Spleen (tissue), 11 donors: ENCODE results near the gene SPC25. TPM values are rescaled to one million over a fixed set of nuclear protein-coding genes. Genes with fewer than 3 reads are reported as not detected.

Experiments used
- DNase-seq: peaks from one replicate; pipeline ENCODE4 v3.0.0-alpha.2; 2020
- H3K27ac ChIP-seq, 8 donors: fragments of 200-600 bp; sonication (generic) in 7 of 8; 1 replicate in 4 of 8; 2 replicates in 4 of 8; pipeline versions ENCODE4 v1.5.0 to v1.8.0; 2016 to 2021; ENCODE audit warnings: inconsistent platforms in 4 of 8, mild to moderate bottlenecking in 4 of 8, moderate library complexity in 1 of 8
- H3K27me3 ChIP-seq, 7 donors: fragments of 200-600 bp; sonication (generic) in 6 of 7; replicated peaks in 1 of 7; 1 replicate in 4 of 7; 2 replicates in 3 of 7; pipeline versions ENCODE4 v1.5.0 to v1.8.0; 2016 to 2021; ENCODE audit warnings: inconsistent platforms in 3 of 7, mild to moderate bottlenecking in 1 of 7
- H3K36me3 ChIP-seq, 6 donors: fragments of 200-600 bp; sonication (generic) in 5 of 6; 1 replicate in 4 of 6; 2 replicates in 2 of 6; pipeline versions ENCODE4 v1.5.0 to v1.8.0; 2016 to 2021; ENCODE audit warnings: inconsistent platforms in 2 of 6
- H3K4me1 ChIP-seq, 6 donors: fragments of 200-600 bp; sonication (generic) in 5 of 6; 1 replicate in 3 of 6; 2 replicates in 3 of 6; pipeline versions ENCODE4 v1.5.0 to v1.8.0; 2016 to 2021; ENCODE audit warnings: inconsistent platforms in 3 of 6
- H3K4me3 ChIP-seq, 8 donors: fragments of 200-600 bp; sonication (generic) in 7 of 8; 1 replicate in 4 of 8; 2 replicates in 4 of 8; pipeline versions ENCODE4 v1.5.0 to v1.8.0; 2016 to 2021; ENCODE audit warnings: inconsistent platforms in 4 of 8, mild to moderate bottlenecking in 4 of 8, moderate library complexity in 2 of 8
- H3K9me3 ChIP-seq, 8 donors: fragments of 200-600 bp; sonication (generic) in 7 of 8; 1 replicate in 4 of 8; 2 replicates in 4 of 8; pipeline versions ENCODE4 v1.5.0 to v1.8.0; 2016 to 2021; ENCODE audit warnings: inconsistent platforms in 4 of 8
- CTCF ChIP-seq, 11 experiments: fragments of 200-600 bp in 7 of 11; fragments of 450-650 bp in 4 of 11; sonication (generic) in 4 of 11; IDR thresholded peaks in 8 of 11; conservative IDR thresholded peaks in 3 of 11; 1 replicate in 7 of 11; 2 replicates in 4 of 11; pipeline versions ENCODE4 v1.4.0 to v1.8.0; 2016 to 2021; ENCODE audit warnings: antibody characterized with exemption in 11 of 11, inconsistent platforms in 4 of 11, mild to moderate bottlenecking in 1 of 11
- POLR2A ChIP-seq, 3 donors: fragments of 450-650 bp; IDR thresholded peaks; one replicate each; pipeline ENCODE4 v1.5.1; 2017; ENCODE audit warnings: antibody characterized with exemption in 3 of 3, mild to moderate bottlenecking in 1 of 3
- POLR2AphosphoS5 ChIP-seq, 3 donors: sonication (generic); formaldehyde crosslinking; IDR thresholded peaks; one replicate each; pipeline ENCODE4 v1.5.1; 2017; ENCODE audit warnings: antibody characterized with exemption in 3 of 3
- WGBS, 5 donors: extraction: QIAGEN DNeasy Blood & Tissue Kit in 3 of 5; methylation state at CpG; one replicate each; pipeline versions ENCODE4 v1.1.5 to v1.1.7; 2013 to 2018; 5-methylcytosine and 5-hydroxymethylcytosine counted together
- intact Hi-C: fragments of 100-400 bp; cut with DNase I; formaldehyde crosslinking; loops from one replicate; pipeline ENCODE4 v1.15.0; 2023; ENCODE audit warnings: low total_unique reads
- polyA plus RNA-seq, 3 donors: library from polyadenylated mRNA; stranded (reverse); fragments of 200-250 nt; gene quantifications; one replicate each; pipeline ENCODE4 v1.2.1, GENCODE V29; 2013
- total RNA-seq, 7 donors: library from RNA; depleted of rRNA in 3 of 7; stranded (reverse); fragments of >200 nt in 3 of 7; fragmentation: NEBNext Ultra II Directional in 4 of 7; extraction: Animal tissue kit (Norgen Biotek cat#: 25700) in 4 of 7; gene quantifications; one replicate each; pipeline versions ENCODE4 v1.1.0 to v1.2.1, GENCODE V29; 2016 to 2021
- donor health status: healthy with polysubstance abuse.
- donor health status: DM: no; HTN: no; CAD: no; lungs with moderate emphysema.
- donor health status: DM: no; HTN: no; CAD: no.
- donor health status: Bipolar disorder and iron deficiency.
- donor health status: healthy.
- donor health status: DM: no; HTN: no; CAD: no.
- donor health status: DM: yes; HTN: yes; CAD: no.

The SPC25 gene
- total and polyA plus RNA-seq, 10 donors = 0.25 to 4.2 (median 2.1) TPM; not detected in 1

- no peak overlapping the region for H3K4me3 ChIP-seq
- 67 to 79% (median 75%) methylated on average over 3 of the region's 3 CpGs for WGBS, 5 donors
- intact Hi-C loops = no loop called here
- no peaks in the 10 kb centered on the region for H3K4me1 ChIP-seq
- DNase-seq = no peak
- no peak for TF ChIP-seq CTCF (IDR thresholded peaks at IDR 0.05 in 8 of 11, conservative IDR thresholded peaks at IDR 0.05 in 3 of 11)
- no peak for TF ChIP-seq POLR2A (IDR thresholded peaks at IDR 0.05)
- TF ChIP-seq POLR2AphosphoS5 (IDR thresholded peaks at IDR 0.05) = no peak
- no peaks in the 10 kb centered on the region for H3K9me3 ChIP-seq
- no peaks in the 10 kb centered on the region for H3K36me3 ChIP-seq
- no peak overlapping the region for H3K27ac ChIP-seq
- H3K27me3 ChIP-seq = no peaks in the 10 kb centered on the region
These were observed 38.8 kb upstream of the SPC25 start for GRCh38 chr2:168929031-168929430.

DNA sequence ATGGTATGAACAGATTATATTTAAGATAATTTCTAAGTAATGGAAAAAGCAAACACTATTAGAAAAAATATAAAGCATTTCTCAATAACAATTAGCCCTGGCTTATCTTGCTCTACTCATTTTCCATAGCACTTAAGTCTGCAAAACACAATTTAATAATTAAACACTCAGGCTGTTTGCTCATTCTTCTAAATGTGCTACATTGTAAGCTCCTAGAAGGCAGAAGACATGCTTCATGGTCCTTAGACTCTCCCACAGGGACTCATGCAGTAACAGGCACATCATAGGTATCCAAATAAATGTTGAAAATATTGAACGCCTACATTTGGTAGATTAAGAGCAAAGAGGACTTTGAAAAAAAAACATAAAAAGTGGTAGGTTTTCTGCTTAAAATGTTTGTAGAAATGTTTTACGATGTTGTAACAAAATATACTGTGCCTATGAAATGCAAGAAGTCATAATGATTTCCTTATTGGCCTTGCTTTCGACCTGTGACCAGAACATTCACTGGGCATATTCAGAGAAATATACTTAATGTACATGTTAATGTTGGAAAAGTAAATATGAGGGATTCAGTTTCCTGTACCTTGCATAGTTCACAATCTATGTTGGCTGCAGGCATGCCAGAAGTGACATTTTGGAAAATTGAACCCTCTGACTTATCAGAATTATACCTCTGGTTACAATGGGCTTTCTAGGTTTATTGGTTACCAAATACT is 38.0 kb upstream of the SPC25 start:
- Histone ChIP-seq H3K4me3 (no peak overlapping the region), H3K9me3 (no peaks in the 10 kb centered on the region), H3K27me3 (no peaks in the 10 kb centered on the region), H3K36me3 (no peaks in the 10 kb centered on the region), H3K4me1 (no peaks in the 10 kb centered on the region), H3K27ac (no peak overlapping the region)
- no peak for DNase-seq
- no peak for TF ChIP-seq CTCF (IDR thresholded peaks at IDR 0.05 in 8 of 11, conservative IDR thresholded peaks at IDR 0.05 in 3 of 11)
- TF ChIP-seq POLR2A (IDR thresholded peaks at IDR 0.05) = no peak
- no peak for TF ChIP-seq POLR2AphosphoS5 (IDR thresholded peaks at IDR 0.05)
- intact Hi-C loops = no loop called here
- WGBS, 5 donors = 79 to 95% (median 92%) methylated on average over 3 of the region's 3 CpGs

GRCh38 chr2:168926621-168927386 is 36.6 kb upstream of the SPC25 start:
- Histone ChIP-seq H3K36me3 (no peaks in the 10 kb centered on the region), H3K27me3 (peaks cover 0 to 5% (median 0%) of the 10 kb centered on the region in 7 donors), H3K27ac (no peak overlapping the region), H3K9me3 (no peaks in the 10 kb centered on the region), H3K4me1 (no peaks in the 10 kb centered on the region), H3K4me3 (no peak overlapping the region)
- WGBS, 5 donors = 72 to 87% (median 74%) methylated on average over 3 of the region's 3 CpGs
- no peak for TF ChIP-seq POLR2A (IDR thresholded peaks at IDR 0.05)
- TF ChIP-seq CTCF (IDR thresholded peaks at IDR 0.05 in 8 of 11, conservative IDR thresholded peaks at IDR 0.05 in 3 of 11) = no peak
- no peak for TF ChIP-seq POLR2AphosphoS5 (IDR thresholded peaks at IDR 0.05)
- no peak for DNase-seq
- intact Hi-C loops = no loop called here
